Measurements from ENCODE around the gene NCOR2. TPM values are rescaled to one million over a fixed set of nuclear protein-coding genes. Genes with fewer than 3 reads are reported as not detected.

NCOR2 gene
- total and polyA plus RNA-seq, 9 donors = 18.2 to 376 (median 265) TPM

- Histone ChIP-seq H3K27me3 (no peaks in the 10 kb centered on the region), H3K9me3 (no peaks in the 10 kb centered on the region), H3K36me3 (no peaks in the 10 kb centered on the region), H3K4me1 (ENCODE audit: insufficient read depth) (peaks cover 4% of the 10 kb centered on the region), H3K4me3 (no peak overlapping the region), H3K27ac (no peak overlapping the region)
- no peak for DNase-seq
- TF ChIP-seq POLR2A (IDR thresholded peaks at IDR 0.05) (no peak), CTCF (IDR thresholded peaks at IDR 0.05) (no peak), EP300 (IDR thresholded peaks at IDR 0.05) (no peak)
- 68 to 76% (median 74%) methylated on average over 22 of the region's 22 CpGs for WGBS, 3 donors
- intact Hi-C loops (cut with DNase I) = no loop called here
These were observed 38.7 kb upstream of the NCOR2 start for GRCh38 chr12:124605883-124606774.

DNA sequence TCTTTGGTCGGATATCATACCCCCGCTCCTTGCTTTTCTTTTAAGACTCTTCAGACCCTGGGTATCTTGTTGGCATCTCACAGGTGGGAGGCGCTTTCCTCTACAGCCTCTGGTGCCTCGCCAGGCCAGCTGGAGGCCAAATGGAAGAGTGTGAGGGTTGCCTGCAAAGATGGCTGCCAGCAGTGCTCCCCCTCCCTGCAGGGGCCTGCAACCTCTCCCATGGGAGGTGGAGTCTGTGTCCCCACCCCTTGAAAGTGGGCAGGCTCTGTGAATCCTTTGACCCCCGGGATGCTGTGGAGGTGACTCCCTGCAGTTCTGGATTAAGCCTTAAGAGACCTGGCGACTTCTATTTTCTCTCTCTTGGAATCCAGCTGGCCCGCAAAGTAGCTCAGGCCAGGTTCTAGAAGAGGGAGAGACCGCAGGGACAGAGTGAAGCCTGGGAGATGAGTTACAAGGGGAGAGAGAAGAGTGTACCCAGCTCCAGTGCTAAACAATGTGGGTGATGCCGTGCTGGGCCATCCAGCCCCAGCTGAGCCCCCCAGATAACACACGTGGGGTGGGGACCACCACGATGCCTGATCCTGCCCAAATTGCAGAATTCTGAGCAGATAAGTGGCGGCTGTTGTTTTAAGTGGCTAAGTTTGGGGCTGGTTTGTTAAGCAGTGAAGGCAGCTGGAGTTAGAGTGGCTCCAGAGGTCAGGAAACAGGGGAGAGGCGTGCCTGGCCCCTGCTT lies 37.9 kb upstream of the NCOR2 start:
- no peak for TF ChIP-seq EP300 (IDR thresholded peaks at IDR 0.05)
- no peak for TF ChIP-seq CTCF (IDR thresholded peaks at IDR 0.05)
- no peak for TF ChIP-seq POLR2A (IDR thresholded peaks at IDR 0.05)
- Histone ChIP-seq H3K27ac (no peak overlapping the region), H3K9me3 (no peaks in the 10 kb centered on the region), H3K27me3 (no peaks in the 10 kb centered on the region), H3K4me1 (ENCODE audit: insufficient read depth) (peaks cover 4% of the 10 kb centered on the region), H3K4me3 (no peak overlapping the region), H3K36me3 (no peaks in the 10 kb centered on the region)
- no peak for DNase-seq
- intact Hi-C loops (cut with DNase I) = no loop called here
- WGBS, 3 donors = 58 to 71% (median 69%) methylated on average over 13 of the region's 13 CpGs

DNA sequence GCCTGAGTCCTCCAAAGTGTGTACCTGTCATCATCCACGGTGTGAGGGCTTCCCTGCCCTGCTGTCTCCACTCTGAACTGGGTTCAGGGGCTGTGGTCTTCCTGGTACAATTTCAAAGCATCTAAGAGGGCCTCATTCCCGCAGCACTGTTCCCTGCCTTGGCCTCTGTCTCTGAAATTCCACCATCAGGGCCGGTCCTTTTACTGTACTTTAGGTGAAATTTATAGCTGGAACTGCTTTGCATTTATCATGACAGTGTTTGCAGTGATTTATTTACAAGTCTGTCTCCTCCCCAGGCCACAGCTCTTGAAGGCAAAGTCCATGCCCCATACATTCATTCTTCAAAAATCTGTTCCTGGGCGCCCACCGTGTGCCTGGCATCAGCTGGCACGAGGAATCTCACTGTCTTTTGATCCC lies 36.9 kb upstream of the NCOR2 start:
- Histone ChIP-seq H3K36me3 (no peaks in the 10 kb centered on the region), H3K4me1 (ENCODE audit: insufficient read depth) (peaks cover 3% of the 10 kb centered on the region), H3K27ac (no peak overlapping the region), H3K9me3 (no peaks in the 10 kb centered on the region), H3K27me3 (no peaks in the 10 kb centered on the region), H3K4me3 (no peak overlapping the region)
- TF ChIP-seq EP300 (IDR thresholded peaks at IDR 0.05) (no peak), POLR2A (IDR thresholded peaks at IDR 0.05) (no peak), CTCF (IDR thresholded peaks at IDR 0.05) (no peak)
- intact Hi-C loops (cut with DNase I) = no loop called here
- 83 to 93% (median 85%) methylated on average over 6 of the region's 6 CpGs for WGBS, 3 donors
- no peak for DNase-seq

- WGBS, 3 donors = 95 to 97% (median 96%) methylated on average over 12 of the region's 12 CpGs
- DNase-seq = no peak
- no peak overlapping the region for H3K27ac ChIP-seq
These were observed 36.4 kb upstream of the NCOR2 start for GRCh38 chr12:124603831-124604251.

More at GRCh38 chr12:124603831-124604251, 36.4 kb upstream of the NCOR2 start:
- Histone ChIP-seq H3K9me3 (no peaks in the 10 kb centered on the region), H3K36me3 (no peaks in the 10 kb centered on the region), H3K4me1 (ENCODE audit: insufficient read depth) (no peaks in the 10 kb centered on the region), H3K4me3 (no peak overlapping the region), H3K27me3 (no peaks in the 10 kb centered on the region)
- intact Hi-C loops (cut with DNase I) = no loop called here
- TF ChIP-seq EP300 (IDR thresholded peaks at IDR 0.05) (no peak), POLR2A (IDR thresholded peaks at IDR 0.05) (no peak), CTCF (IDR thresholded peaks at IDR 0.05) (no peak)

Data from ovary (tissue), 9 donors.